HEK293 (cell line): ENCODE results near the gene PHKG2.
A peak's percentile ranks its signal among the peaks of the same experiment; 100 is the strongest.

ENCODE experiments used
- CTCF ChIA-PET: fragments of 350-600 bp; formaldehyde crosslinking; extraction: SDS; loops from one replicate; lab custom pipeline; 2021; ENCODE audit warnings: antibody characterized with exemption; lab: Yijun Ruan, JAX
- POLR2A ChIA-PET: fragments of 300-600 bp; formaldehyde crosslinking; extraction: SDS; loops from one replicate; lab custom pipeline; 2020; ENCODE audit warnings: antibody characterized with exemption, inconsistent platforms; lab: Yijun Ruan, JAX
- H3K27ac ChIP-seq: fragments of 200-500 bp; sonication (Bioruptor generic); 2 replicates; pipeline ENCODE4 v1.5.1; 2014; ENCODE audit warnings: low read depth, low read length, control low read depth, inconsistent platforms; ENCODE audit errors: extremely low read depth
- H3K36me3 ChIP-seq, 2 experiments: fragments of 200-500 bp in 1 of 2; sonication (Bioruptor generic) in 1 of 2; 1 replicate in 1 of 2; 2 replicates in 1 of 2; pipeline ENCODE4 v1.5.1; 2014 to 2017; ENCODE audit warnings: inconsistent platforms in 2 of 2, low read length in 2 of 2; ENCODE audit not compliant: control insufficient read depth in 2 of 2, insufficient read depth in 1 of 2
- H3K4me1 ChIP-seq: fragments of 200-500 bp; sonication (Bioruptor generic); 2 replicates; pipeline ENCODE4 v1.5.1; 2014; ENCODE audit warnings: mild to moderate bottlenecking, low read length, inconsistent platforms; ENCODE audit not compliant: control insufficient read depth, insufficient read depth
- H3K4me3 ChIP-seq: 2 replicates; pipeline ENCODE4 v1.5.1; 2011; ENCODE audit warnings: low read depth, mild to moderate bottlenecking, control low read depth, low read length, moderate library complexity
- H3K9me3 ChIP-seq: fragments of 200-500 bp; sonication (Bioruptor generic); 2 replicates; pipeline ENCODE4 v1.5.1; 2014; ENCODE audit warnings: low read depth, low read length, inconsistent platforms; ENCODE audit not compliant: control insufficient read depth, insufficient read depth
- GLIS1 ChIP-seq: fragments of 450-650 bp; formaldehyde crosslinking; IDR thresholded peaks from 2 replicates; pipeline ENCODE4 v1.5.1; 2016; ENCODE audit warnings: missing biosample characterization, missing genetic modification characterization
- MZF1 ChIP-seq: fragments of 450-650 bp; formaldehyde crosslinking; IDR thresholded peaks from 2 replicates; pipeline ENCODE4 v1.5.1; 2017; ENCODE audit warnings: missing biosample characterization, missing genetic modification characterization, borderline replicate concordance
- WT1 ChIP-seq: fragments of 450-650 bp; formaldehyde crosslinking; IDR thresholded peaks from 2 replicates; pipeline ENCODE4 v1.5.1; 2016; ENCODE audit warnings: missing biosample characterization, missing genetic modification characterization
- ZNF174 ChIP-seq: fragments of 450-650 bp; formaldehyde crosslinking; IDR thresholded peaks from 2 replicates; pipeline ENCODE4 v1.5.0; 2017; ENCODE audit warnings: missing biosample characterization, mild to moderate bottlenecking, missing genetic modification characterization
- ZNF214 ChIP-seq: fragments of 450-650 bp; formaldehyde crosslinking; IDR thresholded peaks from 2 replicates; pipeline ENCODE4 v1.5.1; 2017; ENCODE audit warnings: missing biosample characterization, mild to moderate bottlenecking, missing genetic modification characterization, borderline replicate concordance
- ZNF350 ChIP-seq: fragments of 450-650 bp; formaldehyde crosslinking; IDR thresholded peaks from 2 replicates; pipeline ENCODE4 v1.5.0; 2017; ENCODE audit warnings: missing biosample characterization, mild to moderate bottlenecking, missing genetic modification characterization
- ZNF394 ChIP-seq: fragments of 450-650 bp; formaldehyde crosslinking; IDR thresholded peaks from 2 replicates; pipeline ENCODE4 v1.5.1; 2016; ENCODE audit warnings: missing biosample characterization, missing genetic modification characterization, mild to moderate bottlenecking, moderate library complexity, borderline replicate concordance
- ZNF48 ChIP-seq: fragments of 450-650 bp; formaldehyde crosslinking; IDR thresholded peaks from 2 replicates; pipeline ENCODE4 v1.5.1; 2016; ENCODE audit warnings: missing biosample characterization, missing genetic modification characterization
- ZNF501 ChIP-seq: fragments of 450-650 bp; formaldehyde crosslinking; IDR thresholded peaks from 2 replicates; pipeline ENCODE4 v1.5.1; 2016; ENCODE audit warnings: missing biosample characterization, missing genetic modification characterization
- ZNF558 ChIP-seq: fragments of 450-650 bp; formaldehyde crosslinking; IDR thresholded peaks from 2 replicates; pipeline ENCODE4 v1.5.1; 2016; ENCODE audit warnings: missing biosample characterization, missing genetic modification characterization
- ZNF600 ChIP-seq: fragments of 450-650 bp; formaldehyde crosslinking; IDR thresholded peaks from 2 replicates; pipeline ENCODE4 v1.5.1; 2016; ENCODE audit warnings: missing biosample characterization, missing genetic modification characterization
- ZNF610 ChIP-seq: fragments of 450-650 bp; formaldehyde crosslinking; IDR thresholded peaks from 2 replicates; pipeline ENCODE4 v1.5.1; 2016; ENCODE audit warnings: missing biosample characterization, missing genetic modification characterization, borderline replicate concordance
- ZNF701 ChIP-seq: fragments of 450-650 bp; formaldehyde crosslinking; IDR thresholded peaks from 2 replicates; pipeline ENCODE4 v1.5.1; 2016; ENCODE audit warnings: missing biosample characterization, missing genetic modification characterization
- ZNF707 ChIP-seq: fragments of 450-650 bp; formaldehyde crosslinking; IDR thresholded peaks from 2 replicates; pipeline ENCODE4 v1.5.1; 2016; ENCODE audit warnings: missing biosample characterization, missing genetic modification characterization
- ZXDB ChIP-seq: fragments of 450-650 bp; formaldehyde crosslinking; IDR thresholded peaks from 2 replicates; pipeline ENCODE4 v1.5.1; 2016; ENCODE audit warnings: missing biosample characterization, missing genetic modification characterization
- TF ChIP-seq, protein P1 (sequence below): fragments of 450-650 bp; formaldehyde crosslinking; IDR thresholded peaks from 2 replicates; pipeline ENCODE4 v1.5.1; 2016; ENCODE audit warnings: missing biosample characterization, missing genetic modification characterization
- TF ChIP-seq, protein P2 (sequence below): fragments of 450-650 bp; formaldehyde crosslinking; IDR thresholded peaks from 2 replicates; pipeline ENCODE4 v1.5.1; 2017; ENCODE audit warnings: missing biosample characterization, missing genetic modification characterization
- TF ChIP-seq, protein P3 (sequence below): fragments of 450-650 bp; formaldehyde crosslinking; IDR thresholded peaks from 2 replicates; pipeline ENCODE4 v1.5.1; 2016; ENCODE audit warnings: missing biosample characterization, missing genetic modification characterization

Gene PHKG2

DNA sequence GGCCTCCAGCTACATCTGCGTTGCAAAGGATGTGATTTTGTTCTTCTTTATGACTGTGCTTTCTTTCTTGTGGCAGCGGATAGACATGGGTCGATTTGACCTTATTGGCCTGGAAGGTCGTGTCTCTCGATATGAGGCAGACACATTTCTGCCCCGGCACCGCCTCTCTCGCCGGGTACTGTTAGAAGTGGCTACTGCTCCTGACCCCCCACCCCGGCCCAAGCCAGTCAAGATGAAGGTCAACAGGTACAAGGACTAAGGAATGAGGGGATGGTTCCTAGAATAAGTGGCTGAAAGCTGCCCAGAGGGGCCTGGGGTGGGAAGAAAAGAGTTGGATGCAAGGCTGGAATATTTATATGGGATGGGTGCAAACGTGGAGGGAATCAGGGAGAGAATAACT, 28.1 kb upstream of the PHKG2 start:
- TF ChIP-seq WT1 (tag by site-specific recombination) (no peak), ZNF610 (tag by site-specific recombination) (no peak), ZNF174 (tag by site-specific recombination) (no peak), ZNF214 (tag by site-specific recombination) (no peak), ZNF501 (no peak), ZNF48 (no peak), ZNF394 (tag by site-specific recombination) (no peak), ZNF600 (no peak), ZNF701 (tag by site-specific recombination) (no peak), ZNF707 (tag by site-specific recombination) (no peak), MZF1 (tag by site-specific recombination) (no peak)
- TF ChIP-seq, protein P1, sequence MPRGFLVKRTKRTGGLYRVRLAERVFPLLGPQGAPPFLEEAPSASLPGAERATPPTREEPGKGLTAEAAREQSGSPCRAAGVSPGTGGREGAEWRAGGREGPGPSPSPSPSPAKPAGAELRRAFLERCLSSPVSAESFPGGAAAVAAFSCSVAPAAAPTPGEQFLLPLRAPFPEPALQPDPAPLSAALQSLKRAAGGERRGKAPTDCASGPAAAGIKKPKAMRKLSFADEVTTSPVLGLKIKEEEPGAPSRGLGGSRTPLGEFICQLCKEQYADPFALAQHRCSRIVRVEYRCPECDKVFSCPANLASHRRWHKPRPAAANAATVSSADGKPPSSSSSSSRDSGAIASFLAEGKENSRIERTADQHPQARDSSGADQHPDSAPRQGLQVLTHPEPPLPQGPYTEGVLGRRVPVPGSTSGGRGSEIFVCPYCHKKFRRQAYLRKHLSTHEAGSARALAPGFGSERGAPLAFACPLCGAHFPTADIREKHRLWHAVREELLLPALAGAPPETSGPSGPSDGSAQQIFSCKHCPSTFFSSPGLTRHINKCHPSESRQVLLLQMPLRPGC (tag by site-specific recombination), result no peak
- TF ChIP-seq, protein P2, sequence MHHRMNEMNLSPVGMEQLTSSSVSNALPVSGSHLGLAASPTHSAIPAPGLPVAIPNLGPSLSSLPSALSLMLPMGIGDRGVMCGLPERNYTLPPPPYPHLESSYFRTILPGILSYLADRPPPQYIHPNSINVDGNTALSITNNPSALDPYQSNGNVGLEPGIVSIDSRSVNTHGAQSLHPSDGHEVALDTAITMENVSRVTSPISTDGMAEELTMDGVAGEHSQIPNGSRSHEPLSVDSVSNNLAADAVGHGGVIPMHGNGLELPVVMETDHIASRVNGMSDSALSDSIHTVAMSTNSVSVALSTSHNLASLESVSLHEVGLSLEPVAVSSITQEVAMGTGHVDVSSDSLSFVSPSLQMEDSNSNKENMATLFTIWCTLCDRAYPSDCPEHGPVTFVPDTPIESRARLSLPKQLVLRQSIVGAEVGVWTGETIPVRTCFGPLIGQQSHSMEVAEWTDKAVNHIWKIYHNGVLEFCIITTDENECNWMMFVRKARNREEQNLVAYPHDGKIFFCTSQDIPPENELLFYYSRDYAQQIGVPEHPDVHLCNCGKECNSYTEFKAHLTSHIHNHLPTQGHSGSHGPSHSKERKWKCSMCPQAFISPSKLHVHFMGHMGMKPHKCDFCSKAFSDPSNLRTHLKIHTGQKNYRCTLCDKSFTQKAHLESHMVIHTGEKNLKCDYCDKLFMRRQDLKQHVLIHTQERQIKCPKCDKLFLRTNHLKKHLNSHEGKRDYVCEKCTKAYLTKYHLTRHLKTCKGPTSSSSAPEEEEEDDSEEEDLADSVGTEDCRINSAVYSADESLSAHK (tag by site-specific recombination), result no peak
- peaks cover 74 to 97% of the 10 kb centered on the region in 2 experiments for H3K36me3 ChIP-seq
- CTCF ChIA-PET, result interaction anchor here (0.6 kb wide), 1 partner anchor 15 kb away, joined by 3 read pairs; no protein-coding TSS in a partner anchor
- POLR2A ChIA-PET, result interaction anchor here (1.0 to 1.6 kb wide), 2 partner anchors 10 to 28 kb away, joined by 3 to 5 read pairs; partner anchors contain the start of gene PHKG2
- no peak overlapping the region for H3K27ac ChIP-seq
- H3K9me3 ChIP-seq, result no peaks in the 10 kb centered on the region
- no peaks in the 10 kb centered on the region for H3K4me1 ChIP-seq
- H3K4me3 ChIP-seq, result no peak overlapping the region

DNA sequence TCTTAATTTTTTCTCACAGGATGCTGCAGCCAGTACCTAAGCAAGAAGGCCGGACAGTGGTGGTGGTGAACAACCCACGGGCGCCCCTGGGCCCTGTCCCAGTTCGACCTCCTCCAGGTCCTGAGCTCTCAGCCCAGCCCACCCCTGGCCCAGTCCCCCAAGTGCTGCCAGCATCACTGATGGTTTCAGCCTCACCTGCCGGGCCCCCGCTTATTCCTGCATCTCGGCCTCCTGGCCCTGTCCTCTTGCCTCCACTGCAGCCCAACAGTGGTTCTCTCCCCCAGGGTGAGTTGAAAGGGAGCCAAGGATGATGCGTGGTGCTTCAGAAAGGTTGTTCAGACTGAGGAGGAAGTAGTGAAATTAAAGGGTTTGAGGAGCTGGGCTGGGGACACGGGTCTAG, 27.5 kb upstream of the PHKG2 start:
- CTCF ChIA-PET, result no interaction called here
- Histone ChIP-seq H3K4me3 (no peak overlapping the region), H3K4me1 (no peaks in the 10 kb centered on the region), H3K36me3 (peaks cover 74 to 97% of the 10 kb centered on the region in 2 experiments), H3K27ac (no peak overlapping the region)
- POLR2A ChIA-PET, result interaction anchor here (1.6 kb wide), 1 partner anchor 28 kb away, joined by 5 read pairs; the partner anchor contains the start of gene PHKG2
- peak; percentile 62 for TF ChIP-seq GLIS1 (tag by site-specific recombination)
- TF ChIP-seq, protein P3, sequence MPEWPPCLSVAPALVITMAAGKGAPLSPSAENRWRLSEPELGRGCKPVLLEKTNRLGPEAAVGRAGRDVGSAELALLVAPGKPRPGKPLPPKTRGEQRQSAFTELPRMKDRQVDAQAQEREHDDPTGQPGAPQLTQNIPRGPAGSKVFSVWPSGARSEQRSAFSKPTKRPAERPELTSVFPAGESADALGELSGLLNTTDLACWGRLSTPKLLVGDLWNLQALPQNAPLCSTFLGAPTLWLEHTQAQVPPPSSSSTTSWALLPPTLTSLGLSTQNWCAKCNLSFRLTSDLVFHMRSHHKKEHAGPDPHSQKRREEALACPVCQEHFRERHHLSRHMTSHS (tag by site-specific recombination), result no peak
- TF ChIP-seq, all 188 proteins: peak for 1
- no peaks in the 10 kb centered on the region for H3K9me3 ChIP-seq

DNA sequence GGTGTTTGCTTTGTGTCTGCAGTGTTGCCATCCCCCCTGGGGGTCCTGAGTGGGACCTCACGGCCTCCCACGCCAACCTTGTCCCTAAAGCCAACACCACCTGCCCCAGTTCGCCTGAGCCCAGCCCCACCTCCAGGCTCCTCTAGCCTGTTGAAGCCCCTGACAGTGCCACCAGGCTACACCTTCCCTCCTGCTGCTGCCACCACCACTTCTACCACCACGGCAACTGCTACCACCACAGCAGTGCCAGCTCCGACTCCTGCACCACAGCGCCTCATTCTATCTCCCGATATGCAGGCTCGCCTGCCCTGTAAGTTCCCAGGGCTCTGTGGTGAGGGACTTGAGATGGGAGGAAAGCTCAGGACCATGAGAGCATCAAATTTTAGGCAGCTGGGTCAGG, 27.1 kb upstream of the PHKG2 start:
- Histone ChIP-seq H3K36me3 (peaks cover 73 to 97% of the 10 kb centered on the region in 2 experiments), H3K9me3 (no peaks in the 10 kb centered on the region), H3K4me1 (no peaks in the 10 kb centered on the region), H3K4me3 (no peak overlapping the region), H3K27ac (no peak overlapping the region)
- TF ChIP-seq ZNF600, result peak; percentile 75
- no peak for TF ChIP-seq ZNF558 (tag by site-specific recombination)
- no peak for TF ChIP-seq ZNF350 (tag by site-specific recombination)
- TF ChIP-seq ZXDB (tag by site-specific recombination), result no peak
- no peak for TF ChIP-seq MZF1 (tag by site-specific recombination)
- ChIA-PET CTCF (interaction anchor here (0.5 kb wide), 2 partner anchors 14 to 298 kb away, joined by 4 to 5 read pairs; no protein-coding TSS in a partner anchor), POLR2A (no interaction called here)
